Left lung (tissue), 10 donors: ENCODE results near the gene HOPX. TPM values are rescaled to one million over a fixed set of nuclear protein-coding genes. Genes with fewer than 3 reads are reported as not detected.

ENCODE experiments used
- ATAC-seq: fragments of 200-7000 bp; cut with Tn5 transposase; one replicate; pipeline ENCODE4 v1.9.1; 2020; ENCODE audit warnings: moderate library complexity
- DNase-seq, 4 donors: peaks; one replicate each; pipeline ENCODE4 v3.0.0-alpha.2; 2013 to 2020
- H3K27ac ChIP-seq, 2 donors: fragments of 200-600 bp; sonication (generic) in 1 of 2; one replicate each; pipeline versions ENCODE4 v1.5.0 to v1.8.0; 2020 to 2021
- H3K27me3 ChIP-seq, 2 donors: fragments of 200-600 bp; sonication (generic) in 1 of 2; one replicate each; pipeline versions ENCODE4 v1.5.0 to v1.8.0; 2020 to 2021
- H3K36me3 ChIP-seq, 2 donors: fragments of 200-600 bp; sonication (generic) in 1 of 2; one replicate each; pipeline versions ENCODE4 v1.5.0 to v1.8.0; 2020 to 2021
- H3K4me1 ChIP-seq, 2 donors: fragments of 200-600 bp; one replicate each; pipeline ENCODE4 v1.8.0; 2021
- H3K4me3 ChIP-seq, 2 donors: fragments of 200-600 bp; sonication (generic) in 1 of 2; one replicate each; pipeline versions ENCODE4 v1.5.0 to v1.8.0; 2020 to 2021; ENCODE audit warnings: mild to moderate bottlenecking in 1 of 2
- H3K9me3 ChIP-seq, 2 donors: fragments of 200-600 bp; sonication (generic) in 1 of 2; one replicate each; pipeline versions ENCODE4 v1.5.0 to v1.8.0; 2020 to 2021
- CTCF ChIP-seq, 2 donors: fragments of 200-600 bp; sonication (generic) in 1 of 2; IDR thresholded peaks; one replicate each; pipeline versions ENCODE4 v1.5.0 to v1.8.0; 2021; ENCODE audit warnings: antibody characterized with exemption in 2 of 2
- intact Hi-C, 2 donors: fragments of 100-400 bp; cut with DNase I; formaldehyde crosslinking; loops; one replicate each; pipeline versions ENCODE4 v1.11.2 to v1.14.2; 2022
- polyA plus RNA-seq, 6 donors: library from polyadenylated mRNA; unstranded; fragments of 120-200 nt; gene quantifications; one replicate each; pipeline ENCODE4 v1.2.1, GENCODE V29; 2013; ENCODE audit not compliant: insufficient read length in 6 of 6
- total RNA-seq, 2 donors: library from RNA; stranded (reverse); fragmentation: NEBNext Ultra II Directional; extraction: Animal tissue kit (Norgen Biotek cat#: 25700); gene quantifications; one replicate each; pipeline ENCODE4 v1.2.1, GENCODE V29; 2021
- donor health status: DM: no; HTN: yes; CAD: no.
- donor health status: DM: no; HTN: no; CAD: no.

HOPX gene
- total and polyA plus RNA-seq, 8 donors, result 28.2 to 729 (median 35.6) TPM

GRCh38 chr4:56649445-56650261, 31.4 kb downstream of the HOPX start:
- H3K4me3 ChIP-seq, result no peak overlapping the region
- peaks cover 0 to 26% of the 10 kb centered on the region in 2 donors for H3K36me3 ChIP-seq
- no peak for TF ChIP-seq CTCF (IDR thresholded peaks at IDR 0.05)
- peaks cover 0 to 8% of the 10 kb centered on the region in 2 donors for H3K27me3 ChIP-seq
- DNase-seq (no peak), ATAC-seq (no peak)
- intact Hi-C loops, result loop anchor here in 1 of 2 donors (10.0 kb wide), 1 partner anchor 145 kb away; no protein-coding TSS in a partner anchor
- no peak overlapping the region for H3K27ac ChIP-seq
- H3K4me1 ChIP-seq, result peaks cover 3 to 12% of the 10 kb centered on the region in 2 donors
- peaks cover 0 to 8% of the 10 kb centered on the region in 2 donors for H3K9me3 ChIP-seq

GRCh38 chr4:56648824-56649151, 32.3 kb downstream of the HOPX start:
- intact Hi-C loops, result no loop called here
- ATAC-seq, result no peak
- Histone ChIP-seq H3K27ac (no peak overlapping the region), H3K9me3 (peaks cover 0 to 8% of the 10 kb centered on the region in 2 donors), H3K4me1 (peaks cover 0 to 4% of the 10 kb centered on the region in 2 donors), H3K4me3 (no peak overlapping the region), H3K27me3 (no peaks in the 10 kb centered on the region), H3K36me3 (peaks cover 0 to 26% of the 10 kb centered on the region in 2 donors)
- no peak for DNase-seq
- TF ChIP-seq CTCF (IDR thresholded peaks at IDR 0.05), result no peak

GRCh38 chr4:56648021-56648823, 32.9 kb downstream of the HOPX start:
- no peak for TF ChIP-seq CTCF (IDR thresholded peaks at IDR 0.05)
- Histone ChIP-seq H3K36me3 (peaks cover 0 to 26% of the 10 kb centered on the region in 2 donors), H3K4me1 (no peaks in the 10 kb centered on the region), H3K9me3 (peaks cover 0 to 8% of the 10 kb centered on the region in 2 donors), H3K27ac (no peak overlapping the region), H3K4me3 (no peak overlapping the region), H3K27me3 (no peaks in the 10 kb centered on the region)
- DNase-seq (no peak), ATAC-seq (no peak)
- intact Hi-C loops, result no loop called here

GRCh38 chr4:56646341-56646740, 34.8 kb downstream of the HOPX start:
- no peak for TF ChIP-seq CTCF (IDR thresholded peaks at IDR 0.05)
- no peaks in the 10 kb centered on the region for H3K27me3 ChIP-seq
- H3K36me3 ChIP-seq, result peaks cover 0 to 26% of the 10 kb centered on the region in 2 donors
- H3K9me3 ChIP-seq, result peaks cover 0 to 8% of the 10 kb centered on the region in 2 donors
- ATAC-seq (no peak), DNase-seq (no peak)
- intact Hi-C loops, result no loop called here
- H3K4me3 ChIP-seq, result no peak overlapping the region
- H3K4me1 ChIP-seq, result no peaks in the 10 kb centered on the region
- no peak overlapping the region for H3K27ac ChIP-seq

- Histone ChIP-seq H3K4me3 (no peak overlapping the region), H3K36me3 (peaks cover 0 to 17% of the 10 kb centered on the region in 2 donors), H3K9me3 (peaks cover 0 to 8% of the 10 kb centered on the region in 2 donors), H3K27me3 (no peaks in the 10 kb centered on the region), H3K27ac (no peak overlapping the region), H3K4me1 (no peaks in the 10 kb centered on the region)
- no peak for ATAC-seq
- no peak for TF ChIP-seq CTCF (IDR thresholded peaks at IDR 0.05)
- no peak for DNase-seq
- intact Hi-C loops, result no loop called here
These were observed 37.5 kb downstream of the HOPX start for GRCh38 chr4:56643596-56643995.
